ENCODE results near the gene FRAT2. TPM values are rescaled to one million over a fixed set of nuclear protein-coding genes. Genes with fewer than 3 reads are reported as not detected.
A peak's percentile ranks its signal among the peaks of the same experiment; 100 is the strongest.

The FRAT2 gene
- total RNA-seq: 10 to 100 TPM; 27.0 to 27.6 TPM
- polyA plus RNA-seq (2013, experiment 1 of 2): 12.8 TPM
- 13.7 TPM for polyA plus RNA-seq (2013, experiment 2 of 2)
- 2.2 to 53.1 (median 27.5) reads per million in 172 experiments for total RNA-seq

- CTCF ChIA-PET: interaction anchor here (3.8 kb wide), 1 partner anchor 15 kb away, joined by 24 read pairs; the partner anchor contains the start of gene FRAT1
- Mint-ChIP-seq H3K27ac (peak within 1 kb of the TSS; percentile 91), H3K4me3 (peak within 1 kb of the TSS; percentile 96), H3K36me3 (ENCODE audit: low read depth) (peaks cover 37% of the 10 kb centered on the region), H3K9me3 (no peaks in the 10 kb centered on the region), H3K4me1 (ENCODE audit: low read depth) (peaks cover 50% of the 10 kb centered on the region), H3K27me3 (peaks cover 3% of the 10 kb centered on the region)
- Histone ChIP-seq H3K4me1 (ENCODE audit: insufficient read depth, low read length) (peaks cover 43% of the 10 kb centered on the region), H3K9me3 (ENCODE audit: control insufficient read depth in 1 of 2, insufficient read depth in 1 of 2, low read length in 2 of 2) (no peaks in the 10 kb centered on the region), H3K27me3 (ENCODE audit: control insufficient read depth in 1 of 2, insufficient read depth in 2 of 2, low read length in 2 of 2) (no peaks in the 10 kb centered on the region), H3K36me3 (ENCODE audit: insufficient read depth, low read length) (peaks cover 11% of the 10 kb centered on the region), H3K27ac (ENCODE audit: low read depth in 1 of 2, low read length in 2 of 2) (peak within 1 kb of the TSS; percentile 97), H3K4me3 (ENCODE audit: low read length) (peak within 1 kb of the TSS; percentile 76)
- POLR2A ChIA-PET: interaction anchor here (0.7 to 5.5 kb wide), 9 partner anchors 12 to 803 kb away, joined by 3 to 178 read pairs (median 5); partner anchors contain the start of genes ARHGAP19, AVPI1, FRAT1 and RRP12
- no peak for TF ChIP-seq CTCF (IDR thresholded peaks at IDR 0.05)
- DNase-seq (peak; percentile 78 to 95 (median 85)), ATAC-seq (ENCODE audit: poor library complexity) (peak; percentile 88)
- intact Hi-C loops (cut with DNase I, micrococcal nuclease): loop anchor here (1.0 to 5.0 kb wide), 6 partner anchors 42 to 502 kb away; partner anchors contain the start of genes RRP12 (in 2 of the 2), ARHGAP19 (in 1 of the 2), LCOR (in 1 of the 2) and MMS19 (in 1 of the 2)
Measured at GRCh38 chr10:97334370-97335175, at the start of gene FRAT2. FRAT2 (minus strand) TSS chr10:97334729; CDS start chr10:97334572, 157 bp downstream.

GRCh38 chr10:97384156-97384555 lies 49.6 kb upstream of the FRAT2 start:
- peaks cover 61% of the 10 kb centered on the region for H3K36me3 Mint-ChIP-seq (ENCODE audit: low read depth)

GRCh38 chr10:97383159-97383558 lies 48.6 kb upstream of the FRAT2 start:
- H3K4me1 Mint-ChIP-seq (ENCODE audit: low read depth): no peaks in the 10 kb centered on the region

More at GRCh38 chr10:97384156-97384555, 49.6 kb upstream of the FRAT2 start:
- no peak for TF ChIP-seq CTCF (IDR thresholded peaks at IDR 0.05)
- Histone ChIP-seq H3K27ac (ENCODE audit: low read depth in 1 of 2, low read length in 2 of 2) (no peak overlapping the region), H3K36me3 (ENCODE audit: insufficient read depth, low read length) (peaks cover 63% of the 10 kb centered on the region), H3K4me1 (ENCODE audit: insufficient read depth, low read length) (no peaks in the 10 kb centered on the region), H3K27me3 (ENCODE audit: control insufficient read depth in 1 of 2, insufficient read depth in 2 of 2, low read length in 2 of 2) (no peaks in the 10 kb centered on the region), H3K9me3 (ENCODE audit: control insufficient read depth in 1 of 2, insufficient read depth in 1 of 2, low read length in 2 of 2) (no peaks in the 10 kb centered on the region), H3K4me3 (ENCODE audit: low read length) (no peak overlapping the region)
- ChIA-PET CTCF (no interaction called here), POLR2A (no interaction called here)
- no peaks in the 10 kb centered on the region for H3K27me3 Mint-ChIP-seq
- intact Hi-C loops (cut with DNase I, micrococcal nuclease): no loop called here
- ATAC-seq (ENCODE audit: poor library complexity) (no peak), DNase-seq (peak in 1 of 14 experiments; percentile 14)
- H3K27ac Mint-ChIP-seq: no peak overlapping the region
- H3K9me3 Mint-ChIP-seq: no peaks in the 10 kb centered on the region
- no peaks in the 10 kb centered on the region for H3K4me1 Mint-ChIP-seq (ENCODE audit: low read depth)
- H3K4me3 Mint-ChIP-seq: no peak overlapping the region

More at GRCh38 chr10:97383159-97383558, 48.6 kb upstream of the FRAT2 start:
- DNase-seq: no peak
- H3K27me3 ChIP-seq (ENCODE audit: control insufficient read depth in 1 of 2, insufficient read depth in 2 of 2, low read length in 2 of 2): no peaks in the 10 kb centered on the region
- CTCF ChIA-PET: no interaction called here
- Mint-ChIP-seq H3K4me3 (no peak overlapping the region), H3K9me3 (no peaks in the 10 kb centered on the region), H3K36me3 (ENCODE audit: low read depth) (peaks cover 57% of the 10 kb centered on the region), H3K27ac (no peak overlapping the region), H3K27me3 (no peaks in the 10 kb centered on the region)
- POLR2A ChIA-PET: no interaction called here
- TF ChIP-seq CTCF (IDR thresholded peaks at IDR 0.05): no peak
- peaks cover 64% of the 10 kb centered on the region for H3K36me3 ChIP-seq (ENCODE audit: insufficient read depth, low read length)
- no peak overlapping the region for H3K27ac ChIP-seq (ENCODE audit: low read depth in 1 of 2, low read length in 2 of 2)
- no peak for ATAC-seq (ENCODE audit: poor library complexity)
- intact Hi-C loops (cut with DNase I, micrococcal nuclease): no loop called here
- no peaks in the 10 kb centered on the region for H3K9me3 ChIP-seq (ENCODE audit: control insufficient read depth in 1 of 2, insufficient read depth in 1 of 2, low read length in 2 of 2)
- no peaks in the 10 kb centered on the region for H3K4me1 ChIP-seq (ENCODE audit: insufficient read depth, low read length)
- H3K4me3 ChIP-seq (ENCODE audit: low read length): no peak overlapping the region
